ENCODE data around the gene FHOD1. TPM values are rescaled to one million over a fixed set of nuclear protein-coding genes. Genes with fewer than 3 reads are reported as not detected.

Gene FHOD1
- total and polyA plus RNA-seq, 9 of the 15 experiments (the other 6 are each of a cell fraction or from before 2014, with no cell fraction given) = 18.7 to 126 (median 32.3) TPM

DNA sequence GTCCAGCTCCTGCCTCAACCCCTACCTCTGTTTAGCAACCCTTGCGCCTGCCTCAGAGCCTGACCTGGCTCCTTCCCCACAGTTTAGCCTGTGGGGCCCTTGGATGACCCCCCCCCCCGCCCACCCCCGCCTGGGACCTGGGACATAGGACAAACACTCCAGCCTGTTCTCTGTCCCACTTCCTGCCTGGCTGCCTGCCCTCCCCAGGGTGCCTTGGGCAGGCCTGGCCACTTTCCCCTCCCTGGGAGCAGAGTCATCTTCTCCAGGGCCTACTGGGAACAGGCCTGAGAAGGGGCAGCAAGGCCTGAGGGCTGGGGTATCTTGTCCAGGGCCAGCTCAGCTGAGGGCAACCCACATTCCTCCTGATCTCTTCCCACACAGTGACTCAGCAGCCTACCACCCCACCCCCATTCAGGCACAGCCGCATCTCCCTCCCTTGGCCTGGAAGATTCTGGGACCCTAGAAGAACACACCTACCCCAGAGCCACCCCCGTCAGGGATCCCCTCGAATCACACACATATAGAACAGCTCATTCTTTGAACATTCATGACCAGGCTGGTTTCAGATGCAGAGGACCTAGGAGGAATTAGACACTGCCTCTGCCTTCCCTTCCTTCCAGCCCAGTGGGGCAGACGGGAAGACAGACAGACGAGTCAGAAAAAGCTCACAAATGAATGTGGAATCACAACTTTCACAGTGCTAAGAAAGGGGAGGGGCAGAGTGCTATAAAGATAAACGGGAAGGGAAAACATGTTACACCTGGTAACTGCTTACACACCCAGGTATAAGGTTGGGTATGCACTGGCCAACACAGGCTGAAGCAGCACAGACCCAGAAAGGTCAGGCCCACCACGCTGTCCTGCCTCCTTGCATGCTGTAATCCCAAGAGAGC is 6.0 kb downstream of the FHOD1 start (continued):
- TF ChIP-seq, protein P1, sequence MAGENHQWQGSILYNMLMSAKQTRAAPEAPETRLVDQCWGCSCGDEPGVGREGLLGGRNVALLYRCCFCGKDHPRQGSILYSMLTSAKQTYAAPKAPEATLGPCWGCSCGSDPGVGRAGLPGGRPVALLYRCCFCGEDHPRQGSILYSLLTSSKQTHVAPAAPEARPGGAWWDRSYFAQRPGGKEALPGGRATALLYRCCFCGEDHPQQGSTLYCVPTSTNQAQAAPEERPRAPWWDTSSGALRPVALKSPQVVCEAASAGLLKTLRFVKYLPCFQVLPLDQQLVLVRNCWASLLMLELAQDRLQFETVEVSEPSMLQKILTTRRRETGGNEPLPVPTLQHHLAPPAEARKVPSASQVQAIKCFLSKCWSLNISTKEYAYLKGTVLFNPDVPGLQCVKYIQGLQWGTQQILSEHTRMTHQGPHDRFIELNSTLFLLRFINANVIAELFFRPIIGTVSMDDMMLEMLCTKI (IDR thresholded peaks at IDR 0.05; ENCODE audit: partially characterized antibody) = no peak
- TF ChIP-seq CBFA2T3 (IDR thresholded peaks at IDR 0.05) = 0 out of 2 replicates have a peak, but pooled peaks have one; percentile 15
- no peak for TF ChIP-seq NEUROD1 (IDR thresholded peaks at IDR 0.05; ENCODE audit: borderline replicate concordance, low read depth, low read length, partially characterized antibody)
- TF ChIP-seq ZNF780A (CRISPR knock-in tag; IDR thresholded peaks at IDR 0.05) = no peak
- TF ChIP-seq EZH2 (IDR thresholded peaks at IDR 0.05; ENCODE audit: borderline replicate concordance, low read depth, low read length) = no peak
- TF ChIP-seq MTF1 (CRISPR knock-in tag; IDR thresholded peaks at IDR 0.05; ENCODE audit: borderline replicate concordance) = no peak
- TF ChIP-seq, protein P2, sequence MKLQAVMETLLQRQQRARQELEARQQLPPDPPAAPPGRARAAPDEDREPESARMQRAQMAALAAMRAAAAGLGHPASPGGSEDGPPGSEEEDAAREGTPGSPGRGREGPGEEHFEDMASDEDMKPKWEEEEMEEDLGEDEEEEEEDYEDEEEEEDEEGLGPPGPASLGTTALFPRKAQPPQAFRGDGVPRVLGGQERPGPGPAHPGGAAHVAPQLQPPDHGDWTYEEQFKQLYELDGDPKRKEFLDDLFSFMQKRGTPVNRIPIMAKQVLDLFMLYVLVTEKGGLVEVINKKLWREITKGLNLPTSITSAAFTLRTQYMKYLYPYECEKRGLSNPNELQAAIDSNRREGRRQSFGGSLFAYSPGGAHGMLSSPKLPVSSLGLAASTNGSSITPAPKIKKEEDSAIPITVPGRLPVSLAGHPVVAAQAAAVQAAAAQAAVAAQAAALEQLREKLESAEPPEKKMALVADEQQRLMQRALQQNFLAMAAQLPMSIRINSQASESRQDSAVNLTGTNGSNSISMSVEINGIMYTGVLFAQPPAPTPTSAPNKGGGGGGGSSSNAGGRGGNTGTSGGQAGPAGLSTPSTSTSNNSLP (IDR thresholded peaks at IDR 0.05; ENCODE audit: borderline replicate concordance, low read depth, low read length) = no peak
- TF ChIP-seq, protein P3, sequence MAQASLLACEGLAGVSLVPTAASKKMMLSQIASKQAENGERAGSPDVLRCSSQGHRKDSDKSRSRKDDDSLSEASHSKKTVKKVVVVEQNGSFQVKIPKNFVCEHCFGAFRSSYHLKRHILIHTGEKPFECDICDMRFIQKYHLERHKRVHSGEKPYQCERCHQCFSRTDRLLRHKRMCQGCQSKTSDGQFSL (CRISPR knock-in tag; IDR thresholded peaks at IDR 0.05) = no peak
- TF ChIP-seq, protein P3 (tag; IDR thresholded peaks at IDR 0.05) = peak in 1 of 2 experiments; percentile 58; a peak in 1 of 4 replicates
- no peak for TF ChIP-seq NR2F6 (CRISPR knock-in tag; IDR thresholded peaks at IDR 0.05)
- no peak for TF ChIP-seq CBX3 (IDR thresholded peaks at IDR 0.05; ENCODE audit: borderline replicate concordance in 1 of 2, low read length in 2 of 2)
- no peak for TF ChIP-seq RBM22 (IDR thresholded peaks at IDR 0.05; ENCODE audit: low read depth, low read length, poor library complexity, severe bottlenecking)
- no peak for TF ChIP-seq ZBTB17 (CRISPR knock-in tag; IDR thresholded peaks at IDR 0.05)
- no peak for TF ChIP-seq SPI1 (IDR thresholded peaks at IDR 0.05; ENCODE audit: borderline replicate concordance, low read depth, low read length)
- TF ChIP-seq, protein P4, sequence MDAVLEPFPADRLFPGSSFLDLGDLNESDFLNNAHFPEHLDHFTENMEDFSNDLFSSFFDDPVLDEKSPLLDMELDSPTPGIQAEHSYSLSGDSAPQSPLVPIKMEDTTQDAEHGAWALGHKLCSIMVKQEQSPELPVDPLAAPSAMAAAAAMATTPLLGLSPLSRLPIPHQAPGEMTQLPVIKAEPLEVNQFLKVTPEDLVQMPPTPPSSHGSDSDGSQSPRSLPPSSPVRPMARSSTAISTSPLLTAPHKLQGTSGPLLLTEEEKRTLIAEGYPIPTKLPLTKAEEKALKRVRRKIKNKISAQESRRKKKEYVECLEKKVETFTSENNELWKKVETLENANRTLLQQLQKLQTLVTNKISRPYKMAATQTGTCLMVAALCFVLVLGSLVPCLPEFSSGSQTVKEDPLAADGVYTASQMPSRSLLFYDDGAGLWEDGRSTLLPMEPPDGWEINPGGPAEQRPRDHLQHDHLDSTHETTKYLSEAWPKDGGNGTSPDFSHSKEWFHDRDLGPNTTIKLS (IDR thresholded peaks at IDR 0.05; ENCODE audit: borderline replicate concordance, low read depth) = no peak
- TF ChIP-seq JUND (IDR thresholded peaks at IDR 0.05; ENCODE audit: borderline replicate concordance, low read depth, low read length) = peak; percentile 82
- peak; percentile 37; the same call in 1 of the 3 replicates for TF ChIP-seq JUND (tag; IDR thresholded peaks at IDR 0.05; ENCODE audit: borderline replicate concordance, low read depth, low read length)
- TF ChIP-seq HMG20B (CRISPR knock-in tag; IDR thresholded peaks at IDR 0.05) = no peak
- TF ChIP-seq CBX5 (IDR thresholded peaks at IDR 0.05; ENCODE audit: borderline replicate concordance, low read depth) = no peak
- no peak for TF ChIP-seq DIDO1 (tag; IDR thresholded peaks at IDR 0.05; ENCODE audit: low read depth)

All from K562 (cell line).